ENCODE results near the gene FARP1.

The FARP1 gene

DNA sequence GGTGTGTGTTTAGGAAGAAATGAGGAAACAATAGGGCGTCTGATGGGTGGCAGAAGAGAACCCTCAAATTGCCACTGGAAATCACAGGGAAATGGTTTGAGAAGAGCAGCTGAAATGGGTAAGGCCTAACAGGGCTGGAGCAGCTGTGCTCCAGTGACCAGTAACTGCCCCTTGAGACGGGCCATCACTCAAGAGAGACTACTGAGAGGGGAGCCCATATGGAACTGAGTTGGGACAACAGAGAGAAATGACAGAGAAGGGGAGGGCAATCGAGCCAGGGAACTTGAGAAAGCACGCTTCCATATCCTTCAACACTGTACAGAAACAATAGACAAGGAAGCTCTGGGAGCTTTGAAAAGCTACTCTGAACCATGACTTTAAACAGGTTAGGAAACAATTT lies 209.3 kb downstream of the FARP1 start:
- TF ChIP-seq, protein P1, sequence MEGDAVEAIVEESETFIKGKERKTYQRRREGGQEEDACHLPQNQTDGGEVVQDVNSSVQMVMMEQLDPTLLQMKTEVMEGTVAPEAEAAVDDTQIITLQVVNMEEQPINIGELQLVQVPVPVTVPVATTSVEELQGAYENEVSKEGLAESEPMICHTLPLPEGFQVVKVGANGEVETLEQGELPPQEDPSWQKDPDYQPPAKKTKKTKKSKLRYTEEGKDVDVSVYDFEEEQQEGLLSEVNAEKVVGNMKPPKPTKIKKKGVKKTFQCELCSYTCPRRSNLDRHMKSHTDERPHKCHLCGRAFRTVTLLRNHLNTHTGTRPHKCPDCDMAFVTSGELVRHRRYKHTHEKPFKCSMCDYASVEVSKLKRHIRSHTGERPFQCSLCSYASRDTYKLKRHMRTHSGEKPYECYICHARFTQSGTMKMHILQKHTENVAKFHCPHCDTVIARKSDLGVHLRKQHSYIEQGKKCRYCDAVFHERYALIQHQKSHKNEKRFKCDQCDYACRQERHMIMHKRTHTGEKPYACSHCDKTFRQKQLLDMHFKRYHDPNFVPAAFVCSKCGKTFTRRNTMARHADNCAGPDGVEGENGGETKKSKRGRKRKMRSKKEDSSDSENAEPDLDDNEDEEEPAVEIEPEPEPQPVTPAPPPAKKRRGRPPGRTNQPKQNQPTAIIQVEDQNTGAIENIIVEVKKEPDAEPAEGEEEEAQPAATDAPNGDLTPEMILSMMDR (IDR thresholded peaks at IDR 0.05; ENCODE audit: poor library complexity, severe bottlenecking) = no peak
- no peak for ATAC-seq (ENCODE audit: low read depth)
- Histone ChIP-seq H3K4me1 (ENCODE audit: insufficient read depth, poor library complexity, severe bottlenecking) (no peaks in the 10 kb centered on the region), H3K9me3 (ENCODE audit: severe bottlenecking) (no peaks in the 10 kb centered on the region), H3K27me3 (ENCODE audit: insufficient read depth, poor library complexity, severe bottlenecking) (no peaks in the 10 kb centered on the region), H3K36me3 (ENCODE audit: low read depth) (no peaks in the 10 kb centered on the region), H3K27ac (ENCODE audit: poor library complexity, severe bottlenecking) (no peak overlapping the region), H3K4me3 (ENCODE audit: severe bottlenecking) (no peak overlapping the region)
- DNase-seq (ENCODE audit: low spot score) = no peak

DNA sequence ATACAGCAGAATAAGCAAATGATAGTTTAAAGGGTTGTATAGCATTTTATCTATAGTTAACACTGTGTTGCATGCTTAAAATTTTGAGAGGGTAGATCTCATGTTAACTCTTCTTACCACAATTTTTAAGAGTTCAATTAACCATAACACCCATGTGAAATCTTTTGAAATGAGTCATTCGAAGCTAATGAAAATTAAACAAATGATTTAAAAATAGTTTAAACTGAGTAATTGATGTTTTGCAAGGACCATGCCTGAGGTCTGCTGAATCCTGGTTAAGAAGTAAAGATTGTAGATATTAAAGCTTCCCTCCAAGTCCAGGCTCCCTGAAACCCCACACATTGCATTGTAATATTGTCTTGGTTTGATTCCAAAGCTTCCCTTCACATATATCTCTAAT lies 210.9 kb downstream of the FARP1 start:
- no peak for ATAC-seq (ENCODE audit: low read depth)
- DNase-seq (ENCODE audit: low spot score) = no peak
- no peak overlapping the region for H3K27ac ChIP-seq (ENCODE audit: poor library complexity, severe bottlenecking)
- no peaks in the 10 kb centered on the region for H3K36me3 ChIP-seq (ENCODE audit: low read depth)
- H3K27me3 ChIP-seq (ENCODE audit: insufficient read depth, poor library complexity, severe bottlenecking) = no peaks in the 10 kb centered on the region
- TF ChIP-seq, protein P1 (IDR thresholded peaks at IDR 0.05; ENCODE audit: poor library complexity, severe bottlenecking) = no peak
- H3K9me3 ChIP-seq (ENCODE audit: severe bottlenecking) = no peaks in the 10 kb centered on the region
- H3K4me1 ChIP-seq (ENCODE audit: insufficient read depth, poor library complexity, severe bottlenecking) = no peaks in the 10 kb centered on the region
- no peak overlapping the region for H3K4me3 ChIP-seq (ENCODE audit: severe bottlenecking)

DNA sequence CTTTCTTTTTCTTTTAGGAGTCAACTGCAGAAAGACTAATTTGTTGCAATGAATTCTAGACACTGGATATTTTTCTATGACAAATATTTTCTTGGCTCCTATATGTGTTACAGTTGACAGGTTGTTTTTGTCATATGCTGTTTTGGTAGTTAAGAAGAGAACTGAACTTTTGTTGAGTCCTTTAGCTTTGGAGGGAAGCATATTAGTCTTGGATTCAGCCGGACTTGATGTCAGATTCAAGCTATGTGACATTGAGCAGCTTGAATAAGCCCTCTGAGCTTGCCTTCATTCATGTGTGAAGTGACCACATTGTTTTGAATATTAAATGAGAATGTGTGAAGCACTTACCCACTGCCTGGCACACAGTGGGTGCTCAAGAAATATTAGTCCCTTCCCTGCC lies 216.0 kb downstream of the FARP1 start:
- DNase-seq (ENCODE audit: low spot score) (no peak), ATAC-seq (ENCODE audit: low read depth) (no peak)
- TF ChIP-seq, protein P1 (IDR thresholded peaks at IDR 0.05; ENCODE audit: poor library complexity, severe bottlenecking) = no peak
- no peaks in the 10 kb centered on the region for H3K4me1 ChIP-seq (ENCODE audit: insufficient read depth, poor library complexity, severe bottlenecking)
- H3K36me3 ChIP-seq (ENCODE audit: low read depth) = no peaks in the 10 kb centered on the region; the same call in 1 of the 2 replicates
- no peak overlapping the region for H3K27ac ChIP-seq (ENCODE audit: poor library complexity, severe bottlenecking)
- H3K4me3 ChIP-seq (ENCODE audit: severe bottlenecking) = no peak overlapping the region
- H3K27me3 ChIP-seq (ENCODE audit: insufficient read depth, poor library complexity, severe bottlenecking) = no peaks in the 10 kb centered on the region
- H3K9me3 ChIP-seq (ENCODE audit: severe bottlenecking) = no peaks in the 10 kb centered on the region

DNA sequence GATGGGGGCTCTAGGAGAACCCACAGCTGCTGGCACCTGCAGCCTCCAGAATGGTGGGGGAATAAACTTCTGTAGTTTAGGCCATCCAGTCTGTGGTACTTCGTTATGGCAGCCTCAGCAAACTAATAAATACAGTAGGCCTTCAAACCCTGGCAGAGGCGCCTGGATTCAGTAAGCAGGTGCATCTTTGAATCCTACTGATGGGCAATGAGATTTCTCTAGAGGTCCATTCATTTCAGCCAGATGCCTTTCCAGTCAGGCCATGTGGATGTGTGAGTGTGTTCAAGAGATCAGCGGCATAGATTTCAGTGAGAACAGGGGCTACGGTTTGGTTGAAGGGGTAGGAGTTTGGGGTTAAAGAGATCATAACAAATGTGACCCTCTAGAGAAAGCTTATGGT lies 217.7 kb downstream of the FARP1 start:
- H3K27ac ChIP-seq (ENCODE audit: poor library complexity, severe bottlenecking) = no peak overlapping the region
- TF ChIP-seq, protein P1 (IDR thresholded peaks at IDR 0.05; ENCODE audit: poor library complexity, severe bottlenecking) = no peak
- no peaks in the 10 kb centered on the region; the same call in 1 of the 2 replicates for H3K36me3 ChIP-seq (ENCODE audit: low read depth)
- H3K27me3 ChIP-seq (ENCODE audit: insufficient read depth, poor library complexity, severe bottlenecking) = no peaks in the 10 kb centered on the region
- no peaks in the 10 kb centered on the region for H3K4me1 ChIP-seq (ENCODE audit: insufficient read depth, poor library complexity, severe bottlenecking)
- H3K4me3 ChIP-seq (ENCODE audit: severe bottlenecking) = no peak overlapping the region
- no peak for ATAC-seq (ENCODE audit: low read depth)
- no peak for DNase-seq (ENCODE audit: low spot score)
- H3K9me3 ChIP-seq (ENCODE audit: severe bottlenecking) = no peaks in the 10 kb centered on the region

DNA sequence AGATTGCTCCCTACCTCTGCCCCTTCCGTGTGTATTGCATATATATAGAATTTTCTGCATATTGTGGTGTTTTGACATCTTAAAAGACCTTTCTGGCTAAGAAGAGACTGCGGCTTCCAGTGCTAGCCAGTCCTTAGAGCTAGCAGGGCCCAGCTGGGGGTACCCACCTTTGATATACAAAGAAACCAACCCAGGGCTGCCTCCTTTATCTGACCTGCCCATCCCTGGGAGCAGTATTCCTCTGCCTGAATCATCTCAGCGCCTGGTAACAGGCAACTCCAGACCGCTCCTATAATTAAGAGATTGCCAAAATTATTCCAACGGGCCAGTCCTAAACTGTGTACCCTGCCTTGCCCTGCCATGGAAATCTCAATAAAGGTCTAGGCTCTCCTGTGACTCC lies 220.4 kb downstream of the FARP1 start:
- H3K36me3 ChIP-seq (ENCODE audit: low read depth) = peaks cover 4% of the 10 kb centered on the region; the same call in 1 of the 2 replicates
- TF ChIP-seq, protein P1 (IDR thresholded peaks at IDR 0.05; ENCODE audit: poor library complexity, severe bottlenecking) = no peak

More for the DNA sequence above, 220.4 kb downstream of the FARP1 start:
- ATAC-seq (ENCODE audit: low read depth) (no peak), DNase-seq (ENCODE audit: low spot score) (no peak)
- no peaks in the 10 kb centered on the region for H3K27me3 ChIP-seq (ENCODE audit: insufficient read depth, poor library complexity, severe bottlenecking)
- H3K4me3 ChIP-seq (ENCODE audit: severe bottlenecking) = no peak overlapping the region
- no peaks in the 10 kb centered on the region for H3K4me1 ChIP-seq (ENCODE audit: insufficient read depth, poor library complexity, severe bottlenecking)
- H3K9me3 ChIP-seq (ENCODE audit: severe bottlenecking) = no peaks in the 10 kb centered on the region
- no peak overlapping the region for H3K27ac ChIP-seq (ENCODE audit: poor library complexity, severe bottlenecking)

Data from RWPE2 (cell line).